SK-N-MC (cell line): ENCODE measurements around the gene ERLIN1.

ENCODE experiments used
- EZH2 ChIP-seq: fragments of 200-600 bp; sonication (generic); IDR thresholded peaks from one replicate; pipeline ENCODE4 v1.6.1; 2017; ENCODE audit warnings: antibody characterized with exemption
- FOXP2 ChIP-seq: optimal IDR thresholded peaks from 2 replicates; pipeline ENCODE3; 2011; ENCODE audit warnings: mild to moderate bottlenecking, moderate library complexity; ENCODE audit not compliant: insufficient read depth; ENCODE audit errors: extremely low read length, control extremely low read depth
- POLR2AphosphoS5 ChIP-seq: IDR thresholded peaks from 2 replicates; pipeline ENCODE4 v1.6.1; 2012; ENCODE audit warnings: mild to moderate bottlenecking, low read depth, low read length, borderline replicate concordance

- TF ChIP-seq POLR2AphosphoS5, result no peak
- TF ChIP-seq EZH2, result no peak
- TF ChIP-seq FOXP2, result no peak
Measured at GRCh38 chr10:100194711-100195110, 8.9 kb upstream of the ERLIN1 start.
